ENCODE results near the gene FHIT. TPM values are rescaled to one million over a fixed set of nuclear protein-coding genes. Genes with fewer than 3 reads are reported as not detected.
A peak's percentile ranks its signal among the peaks of the same experiment; 100 is the strongest.

Gene FHIT
- total and polyA plus RNA-seq, 10 of the 15 experiments (the other 5 are each of a cell fraction or from before 2014, with no cell fraction given) = 4.2 to 14.9 (median 9.4) TPM

GRCh38 chr3:60456180-60456579 is 795.1 kb downstream of the FHIT start (continued):
- TF ChIP-seq SUPT20H (IDR thresholded peaks at IDR 0.05; ENCODE audit: borderline replicate concordance, control insufficient read depth, low read depth, low read length) (no peak), SPI1 (IDR thresholded peaks at IDR 0.05; ENCODE audit: borderline replicate concordance, insufficient read depth, low read depth, low read length) (no peak), MYB (IDR thresholded peaks at IDR 0.05; ENCODE audit: borderline replicate concordance, low read depth, low read length) (no peak), MTA3 (IDR thresholded peaks at IDR 0.05; ENCODE audit: borderline replicate concordance, low read length) (no peak), HCFC1 (IDR thresholded peaks at IDR 0.05; ENCODE audit: low read length) (no peak), E2F4 (IDR thresholded peaks at IDR 0.05; ENCODE audit: low read depth, low read length) (no peak), SKIL (IDR thresholded peaks at IDR 0.05; ENCODE audit: low read depth, poor library complexity, severe bottlenecking) (no peak), CREB1 (IDR thresholded peaks at IDR 0.05; ENCODE audit: low read depth) (no peak), SREBF1 (IDR thresholded peaks at IDR 0.05; ENCODE audit: low read length) (no peak), CREM (IDR thresholded peaks at IDR 0.05; ENCODE audit: low read depth) (no peak), CBFB (IDR thresholded peaks at IDR 0.05; ENCODE audit: low read depth) (no peak), PBX3 (IDR thresholded peaks at IDR 0.05; ENCODE audit: insufficient replicate concordance, low read depth, low read length) (no peak), MLLT1 (IDR thresholded peaks at IDR 0.05) (0 out of 2 replicates have a peak, but pooled peaks have one; percentile 19), RUNX3 (IDR thresholded peaks at IDR 0.05; ENCODE audit: low read length) (no peak)
